Stimulated activated effector memory CD8-positive, alpha-beta T cell treated with anti-CD3 and anti-CD28 coated beads, Interleukin-12 subunit alpha, Interleukin-12 subunit beta, amount 100 ng/mL, for 72 hours (primary cell): ENCODE results near the gene MVB12B.

Experiments
- ATAC-seq: fragments of 150-1000 bp; cut with Tn5 transposase; 2 replicates; pipeline ENCODE4 v1.10.0; 2021
- DNase-seq, 2 donors: peaks; one replicate each; pipeline ENCODE4 v3.0.0; 2021 to 2022; ENCODE audit warnings: low spot score in 2 of 2
- H3K27ac Mint-ChIP-seq: one replicate; pipeline ENCODE4 v1.8.0; 2022; ENCODE audit warnings: mild to moderate bottlenecking, mixed read lengths
- H3K36me3 Mint-ChIP-seq: one replicate; pipeline ENCODE4 v1.8.0; 2022; ENCODE audit warnings: mild to moderate bottlenecking, mixed read lengths
- H3K4me1 Mint-ChIP-seq: one replicate; pipeline ENCODE4 v1.8.0; 2022; ENCODE audit warnings: mixed read lengths
- H3K4me3 Mint-ChIP-seq: one replicate; pipeline ENCODE4 v1.8.0; 2022; ENCODE audit warnings: mild to moderate bottlenecking, mixed read lengths
- H3K9me3 Mint-ChIP-seq: one replicate; pipeline ENCODE4 v1.8.0; 2022; ENCODE audit warnings: mixed read lengths

Gene MVB12B

DNA sequence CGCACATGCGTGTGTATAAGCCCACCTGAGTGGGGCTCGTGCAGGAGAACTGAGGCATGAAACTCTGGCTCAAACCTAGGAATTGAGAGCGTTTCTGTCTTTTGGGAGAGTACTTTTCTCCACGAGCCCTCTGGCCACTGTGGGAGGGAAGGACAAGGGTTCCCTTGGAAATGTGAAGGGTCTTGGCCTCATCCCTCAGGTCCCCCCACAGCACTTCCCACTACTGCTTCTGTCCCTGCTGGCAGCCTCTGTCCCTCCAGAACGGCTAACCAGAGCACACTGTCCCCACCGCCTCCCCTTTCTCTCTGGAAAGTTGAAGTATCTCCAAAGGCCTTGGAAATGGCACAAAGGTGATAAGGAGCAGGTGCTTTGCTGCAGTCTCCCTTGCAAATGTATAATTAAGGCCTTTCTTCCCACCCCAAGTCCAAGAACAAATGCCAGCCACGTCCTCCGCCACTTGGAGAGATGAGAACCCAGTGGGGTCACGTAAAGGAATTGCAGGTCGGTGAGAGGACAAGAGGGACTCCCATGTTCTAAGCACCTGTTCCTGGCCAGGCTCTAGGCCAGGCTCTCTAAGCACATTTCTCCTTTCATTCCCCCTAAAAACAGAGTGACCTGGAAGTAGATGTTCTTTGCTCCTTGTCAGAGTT is 179.2 kb downstream of the MVB12B start:
- no peak for ATAC-seq
- H3K27ac Mint-ChIP-seq: no peak overlapping the region
- DNase-seq: no peak
- H3K9me3 Mint-ChIP-seq: no peaks in the 10 kb centered on the region
- H3K4me1 Mint-ChIP-seq: peaks cover 3% of the 10 kb centered on the region
- H3K36me3 Mint-ChIP-seq: no peaks in the 10 kb centered on the region
- no peak overlapping the region for H3K4me3 Mint-ChIP-seq

DNA sequence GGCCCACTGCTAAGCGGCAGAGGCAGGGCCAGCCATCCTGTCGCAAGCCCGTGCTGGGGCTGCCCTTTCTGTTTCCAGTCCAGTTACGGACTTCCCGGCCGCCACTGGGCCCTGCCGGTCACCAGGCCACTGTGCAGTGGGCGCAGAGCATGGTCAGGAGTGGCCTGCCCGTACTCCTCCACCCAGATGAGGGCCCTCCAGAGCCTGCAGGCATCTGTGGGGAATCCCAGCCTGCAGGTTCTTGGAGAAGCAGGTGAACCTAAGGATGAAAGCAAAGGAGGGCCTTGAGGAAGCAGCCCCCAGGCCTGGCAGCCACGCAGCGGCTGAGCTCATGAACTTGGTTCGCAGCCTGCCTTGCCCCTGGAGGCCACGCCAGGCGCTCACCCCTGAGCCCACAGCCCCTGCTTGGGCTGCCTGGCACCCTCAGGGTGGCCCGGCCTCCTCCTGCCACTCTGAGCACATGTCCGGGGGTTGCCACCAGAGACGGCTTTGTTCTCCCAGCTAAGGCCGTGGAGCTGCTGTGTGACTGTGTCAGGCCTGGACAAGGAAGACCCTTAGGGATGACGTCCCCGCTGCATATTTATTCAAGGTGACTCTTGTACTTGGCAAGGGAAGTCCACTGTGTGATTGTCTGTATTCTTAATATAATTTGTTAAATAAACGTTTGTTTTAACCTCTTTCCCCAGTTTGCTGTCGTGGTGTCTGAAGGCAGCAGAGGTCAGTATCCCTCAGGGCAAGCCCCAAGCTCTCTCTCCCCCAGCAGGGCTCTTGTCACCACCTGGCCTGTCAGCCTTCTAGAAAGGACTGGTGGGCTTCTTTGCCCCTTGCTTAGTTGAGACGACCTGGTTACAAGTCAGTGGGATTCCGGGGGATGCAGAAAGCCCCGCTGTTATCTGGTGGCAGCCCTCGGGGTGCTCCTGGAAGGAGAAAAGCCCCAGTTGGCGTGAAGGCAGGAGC is 180.0 kb downstream of the MVB12B start:
- Mint-ChIP-seq H3K36me3 (no peaks in the 10 kb centered on the region), H3K4me1 (no peaks in the 10 kb centered on the region), H3K9me3 (no peaks in the 10 kb centered on the region), H3K4me3 (no peak overlapping the region), H3K27ac (no peak overlapping the region)
- ATAC-seq: no peak
- no peak for DNase-seq

DNA sequence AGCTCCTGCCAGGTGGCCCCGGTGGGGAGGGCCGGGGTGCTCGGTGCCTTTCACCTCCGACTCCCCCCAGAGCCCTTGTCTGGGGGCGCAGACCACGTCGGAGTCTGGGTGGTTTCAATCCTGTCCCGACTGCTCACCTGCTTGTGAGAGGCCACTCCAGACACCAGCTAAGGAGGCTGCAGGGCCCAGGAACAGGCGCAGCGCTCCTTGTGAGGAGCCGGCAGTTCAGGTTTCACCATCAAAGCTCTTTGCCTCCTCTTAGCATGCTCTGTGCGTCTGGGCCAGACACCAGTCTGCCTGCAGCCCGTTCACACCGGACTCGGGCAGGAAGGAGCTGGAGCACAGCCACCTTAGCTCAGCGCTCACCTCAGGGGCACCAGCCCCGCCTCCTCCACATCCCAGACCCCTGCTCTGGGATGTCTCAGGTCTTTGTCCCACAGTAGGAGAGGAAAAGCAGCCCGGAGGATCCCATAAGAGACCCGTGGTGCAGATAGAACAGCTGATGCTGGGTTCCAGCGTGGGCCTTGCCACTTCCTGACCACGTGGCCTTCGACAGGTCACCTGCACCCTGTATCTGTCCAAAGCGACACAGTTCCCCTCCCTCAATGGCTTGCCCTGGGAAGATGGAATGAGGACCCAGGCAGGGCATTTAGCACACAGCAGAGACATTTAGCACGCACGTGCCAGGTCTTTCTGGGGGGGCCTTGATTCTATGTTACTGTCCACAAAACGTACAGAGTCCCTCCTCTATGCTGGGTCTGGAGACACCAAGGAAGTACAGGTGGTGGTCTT is 180.9 kb downstream of the MVB12B start:
- DNase-seq: no peak
- Mint-ChIP-seq H3K4me1 (no peaks in the 10 kb centered on the region), H3K4me3 (no peak overlapping the region)

GRCh38 chr9:126508171-126508591 is 181.6 kb downstream of the MVB12B start:
- ATAC-seq (no peak), DNase-seq (no peak)
- Mint-ChIP-seq H3K36me3 (no peaks in the 10 kb centered on the region), H3K9me3 (no peaks in the 10 kb centered on the region), H3K4me1 (no peaks in the 10 kb centered on the region), H3K4me3 (no peak overlapping the region), H3K27ac (no peak overlapping the region)

More for the DNA sequence above, 180.9 kb downstream of the MVB12B start:
- no peak for ATAC-seq
- H3K27ac Mint-ChIP-seq: no peak overlapping the region
- no peaks in the 10 kb centered on the region for H3K36me3 Mint-ChIP-seq
- H3K9me3 Mint-ChIP-seq: no peaks in the 10 kb centered on the region

DNA sequence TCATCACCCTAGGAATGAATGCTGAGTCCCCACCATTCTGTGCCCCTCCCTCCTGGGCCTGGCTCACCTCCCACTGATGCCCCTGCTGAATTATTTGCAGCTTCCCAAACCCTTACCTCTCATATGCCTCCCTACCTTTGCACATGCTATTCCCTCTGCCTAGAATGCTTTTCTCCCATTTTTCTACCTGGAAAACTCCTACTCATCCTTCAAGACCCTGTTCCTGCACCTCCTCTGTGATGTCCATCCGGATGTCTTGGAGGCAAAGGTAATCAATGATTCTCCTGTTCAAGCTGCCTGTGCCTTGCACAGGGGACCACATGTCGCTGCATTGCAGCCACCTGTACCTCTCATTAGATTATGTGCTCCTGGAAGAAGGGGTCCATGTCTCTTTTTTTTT is 182.3 kb downstream of the MVB12B start:
- Mint-ChIP-seq H3K36me3 (no peaks in the 10 kb centered on the region), H3K27ac (no peak overlapping the region), H3K4me3 (no peak overlapping the region), H3K4me1 (no peaks in the 10 kb centered on the region), H3K9me3 (no peaks in the 10 kb centered on the region)
- ATAC-seq (no peak), DNase-seq (no peak)

GRCh38 chr9:126509718-126510117 is 183.1 kb downstream of the MVB12B start:
- Mint-ChIP-seq H3K27ac (no peak overlapping the region), H3K9me3 (no peaks in the 10 kb centered on the region), H3K4me3 (no peak overlapping the region), H3K36me3 (no peaks in the 10 kb centered on the region), H3K4me1 (no peaks in the 10 kb centered on the region)
- no peak for ATAC-seq
- DNase-seq: no peak

DNA sequence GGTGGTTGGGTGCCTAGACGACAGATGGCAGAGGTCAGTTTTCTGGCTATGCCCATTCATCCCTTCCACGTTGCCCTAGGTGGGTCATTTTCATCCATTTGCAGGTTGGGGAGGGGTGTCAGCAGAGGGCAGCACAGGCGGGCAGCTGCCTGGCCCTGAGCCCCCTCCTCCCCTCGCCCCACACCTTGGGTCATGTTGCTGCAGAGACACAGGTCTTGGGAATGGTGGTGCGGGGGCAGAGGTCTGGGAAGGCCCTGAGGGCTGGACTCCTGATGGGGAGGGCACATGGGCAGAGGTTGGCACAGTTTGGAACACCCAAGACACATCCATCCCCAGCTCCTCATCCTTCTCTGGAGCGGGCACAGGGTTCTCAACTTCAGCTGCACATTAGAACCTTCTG is 183.9 kb downstream of the MVB12B start:
- DNase-seq (no peak), ATAC-seq (no peak)
- H3K4me1 Mint-ChIP-seq: peaks cover 7% of the 10 kb centered on the region
- no peaks in the 10 kb centered on the region for H3K9me3 Mint-ChIP-seq
- no peak overlapping the region for H3K27ac Mint-ChIP-seq
- H3K36me3 Mint-ChIP-seq: no peaks in the 10 kb centered on the region
- no peak overlapping the region for H3K4me3 Mint-ChIP-seq

DNA sequence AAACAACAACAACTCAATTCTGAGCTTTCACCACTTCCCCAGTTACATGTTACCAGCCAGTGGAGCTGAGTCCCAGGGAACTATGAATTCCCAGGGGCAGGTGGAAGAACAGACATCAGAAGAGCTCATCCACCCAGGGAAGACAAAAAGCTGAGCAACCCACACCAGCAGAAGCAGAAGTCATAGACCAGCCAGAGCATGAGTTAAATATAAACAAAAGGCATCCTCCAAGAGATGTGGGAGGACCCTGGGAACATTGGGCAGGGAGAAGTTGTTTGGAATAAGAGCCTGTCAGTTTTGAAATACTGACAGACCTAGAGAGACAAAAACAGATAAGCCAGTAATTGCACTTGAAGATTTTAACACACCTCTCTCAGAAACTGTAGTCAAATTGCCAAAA is 184.8 kb downstream of the MVB12B start:
- peaks cover 12% of the 10 kb centered on the region for H3K4me1 Mint-ChIP-seq
- no peaks in the 10 kb centered on the region for H3K9me3 Mint-ChIP-seq
- H3K27ac Mint-ChIP-seq: no peak overlapping the region
- DNase-seq (no peak), ATAC-seq (no peak)
- no peak overlapping the region for H3K4me3 Mint-ChIP-seq
- no peaks in the 10 kb centered on the region for H3K36me3 Mint-ChIP-seq

- DNase-seq (no peak), ATAC-seq (no peak)
- Mint-ChIP-seq H3K4me1 (peaks cover 32% of the 10 kb centered on the region), H3K4me3 (peak overlapping the region; percentile 24), H3K9me3 (no peaks in the 10 kb centered on the region), H3K36me3 (peaks cover 7% of the 10 kb centered on the region), H3K27ac (no peak overlapping the region)
These were observed 186.8 kb downstream of the MVB12B start for GRCh38 chr9:126513159-126514036.

GRCh38 chr9:126514037-126514821 is 187.6 kb downstream of the MVB12B start:
- ATAC-seq: peak; percentile 59
- H3K36me3 Mint-ChIP-seq: peaks cover 7% of the 10 kb centered on the region
- H3K4me3 Mint-ChIP-seq: peak overlapping the region; percentile 24
- no peak overlapping the region for H3K27ac Mint-ChIP-seq
- DNase-seq: peak; percentile 81 to 87
- peaks cover 40% of the 10 kb centered on the region for H3K4me1 Mint-ChIP-seq
- H3K9me3 Mint-ChIP-seq: no peaks in the 10 kb centered on the region

DNA sequence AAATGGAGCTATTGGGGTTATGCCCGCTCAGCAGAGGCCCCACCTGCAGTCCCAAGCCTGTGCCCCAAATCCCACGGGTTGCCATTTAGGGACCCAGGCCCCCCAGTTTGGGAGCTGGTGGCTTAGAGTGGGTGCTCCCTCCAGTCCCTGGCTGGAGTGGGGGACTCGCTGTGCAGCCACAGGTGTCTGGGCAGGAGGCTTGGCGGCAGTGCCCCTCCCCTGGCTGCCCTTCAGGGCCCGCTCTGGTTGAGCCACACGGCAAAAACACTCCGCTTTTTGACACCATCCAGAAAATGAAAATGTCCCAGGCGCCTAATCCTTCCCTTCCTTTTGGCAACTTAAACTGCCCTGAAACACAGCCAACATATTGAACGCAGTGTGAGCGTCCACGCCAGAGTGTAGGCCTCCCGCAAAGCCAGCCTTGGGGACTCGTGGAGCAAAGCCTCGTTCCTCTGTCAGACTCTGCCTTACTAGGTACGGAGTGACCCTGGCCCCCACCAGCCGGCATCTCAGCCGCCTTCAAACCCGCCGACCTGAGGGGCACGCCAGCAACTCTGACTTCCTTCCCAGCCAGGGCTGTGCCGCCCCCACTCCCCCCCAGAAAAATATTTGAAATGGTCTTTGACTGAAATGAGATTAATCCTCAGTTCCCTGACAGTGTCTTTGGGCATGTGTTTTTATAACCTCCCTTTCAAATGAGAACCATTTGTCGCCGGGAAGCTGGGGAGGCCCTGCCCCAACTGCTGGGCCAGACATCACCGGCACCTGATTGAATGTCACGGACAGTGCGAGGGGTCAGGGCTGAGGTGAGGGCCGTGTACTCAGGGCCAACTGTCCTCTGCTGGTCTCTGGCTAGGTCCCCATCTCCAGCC is 188.6 kb downstream of the MVB12B start:
- peak overlapping the region; percentile 52 for H3K27ac Mint-ChIP-seq
- H3K36me3 Mint-ChIP-seq: peaks cover 13% of the 10 kb centered on the region
- H3K4me3 Mint-ChIP-seq: peak overlapping the region; percentile 14
- peak in 1 of 2 donors; percentile 54 for DNase-seq
- no peak for ATAC-seq
- H3K9me3 Mint-ChIP-seq: no peaks in the 10 kb centered on the region
- H3K4me1 Mint-ChIP-seq: peaks cover 50% of the 10 kb centered on the region

DNA sequence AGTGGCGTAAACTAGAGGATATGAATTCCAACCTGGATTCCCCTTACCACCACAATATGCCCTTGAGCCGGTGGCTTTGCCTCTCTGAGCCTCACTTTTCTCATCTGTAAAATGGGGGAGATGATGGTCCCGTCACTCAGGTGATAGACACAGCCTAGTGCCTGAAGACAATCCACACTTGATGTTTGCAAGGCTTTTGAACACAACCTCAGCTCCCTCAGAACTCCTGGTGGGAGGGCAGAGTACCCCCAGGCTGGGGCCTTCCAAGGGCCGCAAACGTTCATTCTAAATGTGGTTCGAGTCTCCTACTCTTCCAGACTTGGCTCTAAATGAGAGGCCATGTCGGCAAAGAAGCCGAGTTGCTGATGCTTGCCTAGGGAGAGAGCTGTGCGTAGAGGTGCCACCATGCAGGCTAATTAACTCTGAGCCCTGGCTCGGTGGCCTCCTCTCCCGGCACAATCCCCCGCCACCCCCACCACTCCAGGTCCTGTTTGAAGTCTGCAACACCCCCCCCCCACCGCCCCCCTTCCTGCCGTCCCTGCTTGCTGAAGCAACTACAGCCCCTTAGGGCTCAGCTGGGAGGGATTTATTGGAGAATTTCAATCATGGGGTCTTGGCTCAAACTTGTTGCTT is 189.4 kb downstream of the MVB12B start:
- ATAC-seq (no peak), DNase-seq (peak in 1 of 2 donors; percentile 54)
- peak overlapping the region; percentile 72 for H3K4me3 Mint-ChIP-seq
- H3K9me3 Mint-ChIP-seq: no peaks in the 10 kb centered on the region
- peaks cover 13% of the 10 kb centered on the region for H3K36me3 Mint-ChIP-seq
- peaks cover 53% of the 10 kb centered on the region for H3K4me1 Mint-ChIP-seq
- H3K27ac Mint-ChIP-seq: peak overlapping the region; percentile 83

GRCh38 chr9:126516561-126516935 is 189.9 kb downstream of the MVB12B start:
- Mint-ChIP-seq H3K4me3 (peak overlapping the region; percentile 72), H3K27ac (peak overlapping the region; percentile 83), H3K4me1 (peaks cover 53% of the 10 kb centered on the region), H3K9me3 (no peaks in the 10 kb centered on the region), H3K36me3 (peaks cover 13% of the 10 kb centered on the region)
- DNase-seq (peak in 1 of 2 donors; percentile 57), ATAC-seq (no peak)
